H1 (cell line): ENCODE results near the gene SCNN1B. TPM values are rescaled to one million over a fixed set of nuclear protein-coding genes. Genes with fewer than 3 reads are reported as not detected.

Experiments
- CHD7 ChIP-seq: fragments of 300-600 bp; sonication (generic); IDR thresholded peaks from 2 replicates; pipeline ENCODE4 v1.7.1; 2012; ENCODE audit warnings: low read length, moderate library complexity, mild to moderate bottlenecking, inconsistent platforms; ENCODE audit not compliant: insufficient replicate concordance
- polyA plus RNA-seq, 7 experiments: library from polyadenylated mRNA; depleted of rRNA in 3 of 7; stranded (reverse) in 5 of 7; unstranded in 2 of 7; fragments of >200 nt in 5 of 7; fragments of 200-250 nt in 2 of 7; gene quantifications; 1 replicate in 5 of 7; 2 replicates in 1 of 7; 4 replicates in 1 of 7; pipeline versions ENCODE4 v1.2.1 to v1.2.3, GENCODE V29; 2011 to 2013; ENCODE audit warnings: missing spikeins in 2 of 7, mixed read lengths in 2 of 7
- total RNA-seq: library from RNA; stranded (reverse); fragmentation: NEBNext Ultra II Directional; extraction: Animal tissue kit (Norgen Biotek cat#: 25700); gene quantifications from 2 replicates; pipeline ENCODE4 v1.2.1, GENCODE V29; 2021

SCNN1B gene
- total and polyA plus RNA-seq, 2 of the 8 experiments (the other 6 are each of a cell fraction or from before 2014, with no cell fraction given), result 0.20 to 0.95 TPM

- no peak for TF ChIP-seq CHD7
- TF ChIP-seq, all 59 proteins: peak for 0
Measured at GRCh38 chr16:23252310-23252709, 49.8 kb upstream of the SCNN1B start (continued).
